PC-9 (cell line): ENCODE data around the gene DLG3. TPM values are rescaled to one million over a fixed set of nuclear protein-coding genes. Genes with fewer than 3 reads are reported as not detected.

ENCODE experiments used
- BruUV-seq: library from RNA; stranded (reverse); fragments of 400-500 nt; replicated peaks from 2 replicates; lab custom pipeline; 2021; lab: Mats Ljungman, UMichigan
- CTCF ChIA-PET: fragments of 300-600 bp; sonication (Branson Sonifier 250); formaldehyde crosslinking; loops from one replicate; lab custom pipeline; 2022; ENCODE audit warnings: antibody characterized with exemption; lab: Charles Lee
- POLR2A ChIA-PET: fragments of 300-600 bp; sonication (Branson Sonifier 250); formaldehyde crosslinking; loops from one replicate; lab custom pipeline; 2022; ENCODE audit warnings: antibody characterized with exemption; ENCODE audit not compliant: unreplicated experiment; lab: Charles Lee
- DNase-seq, 2 experiments: peaks; one replicate each; pipeline versions ENCODE4 v3.0.0 to v3.0.0-alpha.2; 2015 to 2022; ENCODE audit warnings: mixed read lengths in 1 of 2
- H2AFZ ChIP-seq: fragments of 200-600 bp; sonication (generic); 2 replicates; pipeline ENCODE4 v1.8.1; 2017; ENCODE audit warnings: antibody characterized with exemption
- H3F3A ChIP-seq: fragments of 200-600 bp; sonication (generic); 2 replicates; pipeline ENCODE4 v1.8.1; 2017; ENCODE audit warnings: antibody characterized with exemption, mild to moderate bottlenecking, low read depth; ENCODE audit not compliant: insufficient read depth
- H3K27ac ChIP-seq: fragments of 200-600 bp; sonication (generic); 2 replicates; pipeline ENCODE4 v1.6.1; 2016; ENCODE audit warnings: mixed run types
- H3K27me3 ChIP-seq: fragments of 200-600 bp; sonication (generic); 2 replicates; pipeline ENCODE4 v1.6.1; 2016; ENCODE audit warnings: low read depth, mixed run types; ENCODE audit not compliant: insufficient read depth
- H3K36me3 ChIP-seq: fragments of 200-600 bp; sonication (generic); 2 replicates; pipeline ENCODE4 v1.6.1; 2016; ENCODE audit warnings: low read depth, mixed run types
- H3K4me1 ChIP-seq: fragments of 200-600 bp; sonication (generic); replicated peaks from 2 replicates; pipeline ENCODE4 v1.6.1; 2016; ENCODE audit warnings: mixed run types; ENCODE audit not compliant: insufficient read depth
- H3K4me2 ChIP-seq: fragments of 200-600 bp; sonication (generic); 2 replicates; pipeline ENCODE4 v1.6.1; 2017; ENCODE audit warnings: mixed run types
- H3K4me3 ChIP-seq: fragments of 200-600 bp; sonication (generic); 2 replicates; pipeline ENCODE4 v1.6.1; 2016; ENCODE audit warnings: mixed run types
- H3K79me2 ChIP-seq: fragments of 200-600 bp; sonication (generic); 2 replicates; pipeline ENCODE4 v1.6.1; 2017; ENCODE audit warnings: low read depth, mixed run types
- H3K9me2 ChIP-seq: fragments of 200-600 bp; sonication (generic); 2 replicates; pipeline ENCODE4 v1.8.1; 2017; ENCODE audit warnings: mild to moderate bottlenecking; ENCODE audit not compliant: insufficient read depth
- H3K9me3 ChIP-seq: fragments of 200-600 bp; sonication (generic); 2 replicates; pipeline ENCODE4 v1.8.1; 2016; ENCODE audit warnings: low read depth; ENCODE audit not compliant: insufficient read depth
- H4K20me1 ChIP-seq: fragments of 200-600 bp; sonication (generic); 2 replicates; pipeline ENCODE4 v1.8.1; 2017; ENCODE audit not compliant: insufficient read depth
- EZH2 ChIP-seq: fragments of 200-600 bp; sonication (generic); IDR thresholded peaks from 2 replicates; pipeline ENCODE4 v1.8.0; 2017; ENCODE audit warnings: antibody characterized with exemption, low read depth
- intact Hi-C: fragments of 100-400 bp; cut with micrococcal nuclease; formaldehyde crosslinking; loops from one replicate; pipeline ENCODE4 v1.10.0; 2022; ENCODE audit not compliant: unreplicated experiment
- total RNA-seq: library from RNA; stranded (reverse); gene quantifications from 2 replicates; pipeline ENCODE4 v1.2.3, GENCODE V29; 2021
- TF ChIP-seq, protein P1 (sequence below): fragments of 200-600 bp; sonication (generic); conservative IDR thresholded peaks from 2 replicates; pipeline ENCODE4 v1.6.1; 2017; ENCODE audit warnings: mixed run types, antibody characterized with exemption, mild to moderate bottlenecking, moderate library complexity

Gene DLG3
- total RNA-seq, 1 experiment from 2014 or later, result 61.1 TPM

DNA sequence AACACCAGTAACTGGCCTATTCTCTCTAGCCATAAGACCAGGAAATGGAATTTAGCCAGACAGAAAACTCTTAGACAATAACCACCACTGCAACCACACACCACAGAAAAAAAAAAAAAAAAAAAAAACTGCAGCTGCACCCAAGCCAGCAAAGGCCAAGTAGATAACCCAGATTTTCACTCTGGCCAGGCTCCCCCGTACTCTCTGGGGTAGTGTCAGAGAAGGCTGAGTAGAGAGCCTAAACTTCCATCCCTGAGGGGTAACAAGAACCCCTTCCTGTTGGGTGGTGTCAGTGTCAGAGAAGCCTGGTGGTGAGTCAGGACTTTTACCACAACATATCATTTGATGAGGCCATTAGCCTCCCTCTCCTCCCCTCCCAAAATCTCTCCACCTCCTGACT, 5.6 kb upstream of the DLG3 start:
- Histone ChIP-seq H3K27me3 (no peaks in the 10 kb centered on the region), H3K36me3 (no peaks in the 10 kb centered on the region), H3K9me3 (no peaks in the 10 kb centered on the region), H3K4me1 (0 out of 2 replicates have a peak, but pooled peaks cover 4% of the 10 kb centered on the region), H2AFZ (no peak overlapping the region), H4K20me1 (no peaks in the 10 kb centered on the region), H3K4me3 (no peak overlapping the region), H3F3A (no peaks in the 10 kb centered on the region), H3K9me2 (no peaks in the 10 kb centered on the region), H3K79me2 (no peaks in the 10 kb centered on the region), H3K4me2 (no peak overlapping the region), H3K27ac (no peak overlapping the region)
- BruUV-seq, result no TSS peak
- peak in 1 of 2 experiments; percentile 4 for DNase-seq
- CTCF ChIA-PET, result interaction anchor here (0.6 kb wide), 1 partner anchor 868 kb away, joined by 4 read pairs; no protein-coding TSS in a partner anchor
- TF ChIP-seq, protein P1, sequence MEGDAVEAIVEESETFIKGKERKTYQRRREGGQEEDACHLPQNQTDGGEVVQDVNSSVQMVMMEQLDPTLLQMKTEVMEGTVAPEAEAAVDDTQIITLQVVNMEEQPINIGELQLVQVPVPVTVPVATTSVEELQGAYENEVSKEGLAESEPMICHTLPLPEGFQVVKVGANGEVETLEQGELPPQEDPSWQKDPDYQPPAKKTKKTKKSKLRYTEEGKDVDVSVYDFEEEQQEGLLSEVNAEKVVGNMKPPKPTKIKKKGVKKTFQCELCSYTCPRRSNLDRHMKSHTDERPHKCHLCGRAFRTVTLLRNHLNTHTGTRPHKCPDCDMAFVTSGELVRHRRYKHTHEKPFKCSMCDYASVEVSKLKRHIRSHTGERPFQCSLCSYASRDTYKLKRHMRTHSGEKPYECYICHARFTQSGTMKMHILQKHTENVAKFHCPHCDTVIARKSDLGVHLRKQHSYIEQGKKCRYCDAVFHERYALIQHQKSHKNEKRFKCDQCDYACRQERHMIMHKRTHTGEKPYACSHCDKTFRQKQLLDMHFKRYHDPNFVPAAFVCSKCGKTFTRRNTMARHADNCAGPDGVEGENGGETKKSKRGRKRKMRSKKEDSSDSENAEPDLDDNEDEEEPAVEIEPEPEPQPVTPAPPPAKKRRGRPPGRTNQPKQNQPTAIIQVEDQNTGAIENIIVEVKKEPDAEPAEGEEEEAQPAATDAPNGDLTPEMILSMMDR, result no peak
- no peak for TF ChIP-seq EZH2
- intact Hi-C loops, result no loop called here
- POLR2A ChIA-PET, result no interaction called here

DNA sequence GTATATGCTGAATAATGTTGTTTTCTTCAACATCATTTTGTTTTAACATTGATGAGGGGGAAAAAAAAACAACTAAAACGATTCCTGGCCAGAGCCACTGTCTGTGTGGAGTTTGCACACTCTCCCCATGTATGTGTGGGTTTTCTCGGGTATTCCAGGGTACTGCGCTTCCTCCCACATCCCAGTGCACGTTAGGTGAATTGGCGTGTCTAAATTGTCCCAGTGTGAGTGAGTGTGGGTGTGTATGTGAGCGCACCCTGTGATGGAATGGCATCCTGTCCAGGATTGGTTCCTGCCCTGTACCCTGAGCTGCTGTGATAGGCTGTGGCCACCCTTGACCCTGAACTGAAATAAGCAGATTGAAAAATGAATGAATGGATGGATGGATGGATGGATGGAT, 2.4 kb upstream of the DLG3 start:
- H3K36me3 ChIP-seq, result no peaks in the 10 kb centered on the region
- H3K9me3 ChIP-seq, result no peaks in the 10 kb centered on the region
- no peaks in the 10 kb centered on the region for H3K27me3 ChIP-seq
- TF ChIP-seq, protein P1, result no peak
- TF ChIP-seq EZH2, result no peak
- 0 out of 2 replicates have a peak, but pooled peaks cover 4% of the 10 kb centered on the region for H3K4me1 ChIP-seq
- H3F3A ChIP-seq, result no peaks in the 10 kb centered on the region
- no TSS peak for BruUV-seq
- no peaks in the 10 kb centered on the region for H4K20me1 ChIP-seq
- POLR2A ChIA-PET, result no interaction called here
- H3K4me2 ChIP-seq, result no peak overlapping the region
- H3K9me2 ChIP-seq, result no peaks in the 10 kb centered on the region
- H3K27ac ChIP-seq, result no peak overlapping the region
- H3K4me3 ChIP-seq, result no peak overlapping the region
- H3K79me2 ChIP-seq, result no peaks in the 10 kb centered on the region
- no peak overlapping the region for H2AFZ ChIP-seq
- CTCF ChIA-PET, result no interaction called here
- no peak for DNase-seq
- intact Hi-C loops, result no loop called here

DNA sequence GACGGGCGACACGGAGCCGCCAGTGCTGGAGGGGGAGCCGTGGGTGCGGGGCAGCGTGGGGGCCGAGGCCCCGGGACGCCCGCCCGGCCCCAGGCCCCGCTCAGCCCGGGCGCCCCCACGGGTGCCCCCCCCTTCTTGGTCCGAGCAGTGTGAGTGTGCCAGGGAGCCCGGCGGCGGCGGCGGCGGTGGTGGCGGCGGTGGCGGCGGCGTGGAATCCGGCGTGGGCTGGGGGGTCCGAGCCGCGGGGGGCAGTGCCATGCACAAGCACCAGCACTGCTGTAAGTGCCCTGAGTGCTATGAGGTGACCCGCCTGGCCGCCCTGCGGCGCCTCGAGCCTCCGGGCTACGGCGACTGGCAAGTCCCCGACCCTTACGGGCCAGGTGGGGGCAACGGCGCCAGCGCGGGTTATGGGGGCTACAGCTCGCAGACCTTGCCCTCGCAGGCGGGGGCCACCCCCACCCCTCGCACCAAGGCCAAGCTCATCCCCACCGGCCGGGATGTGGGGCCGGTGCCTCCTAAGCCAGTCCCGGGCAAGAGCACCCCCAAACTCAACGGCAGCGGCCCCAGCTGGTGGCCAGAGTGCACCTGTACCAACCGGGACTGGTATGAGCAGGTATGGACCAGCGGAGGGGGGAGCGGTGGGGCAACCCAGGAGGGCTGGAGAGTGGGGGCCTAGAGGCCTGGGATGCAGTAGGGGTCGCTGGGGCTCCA, 466 bp downstream of the DLG3 start:
- H3K9me2 ChIP-seq, result no peaks in the 10 kb centered on the region
- no peaks in the 10 kb centered on the region for H3K9me3 ChIP-seq
- TF ChIP-seq, protein P1, result no peak
- TF ChIP-seq EZH2, result no peak
- H3K4me1 ChIP-seq, result no peaks in the 10 kb centered on the region
- no peaks in the 10 kb centered on the region for H3K36me3 ChIP-seq
- no peaks in the 10 kb centered on the region for H3K27me3 ChIP-seq
- intact Hi-C loops, result no loop called here
- no peak overlapping the region for H2AFZ ChIP-seq
- H3K79me2 ChIP-seq, result no peaks in the 10 kb centered on the region
- POLR2A ChIA-PET, result no interaction called here
- CTCF ChIA-PET, result no interaction called here
- no peaks in the 10 kb centered on the region for H3F3A ChIP-seq
- no TSS peak for BruUV-seq
- no peak overlapping the region for H3K4me2 ChIP-seq
- no peak for DNase-seq
- no peak overlapping the region for H3K4me3 ChIP-seq
- no peaks in the 10 kb centered on the region for H4K20me1 ChIP-seq
- no peak overlapping the region for H3K27ac ChIP-seq
